HG02970 (cell line): Measurements from ENCODE around the gene DVL3.

ENCODE experiments used
- ATAC-seq: cut with Tn5 transposase; IDR thresholded peaks from one replicate; pipeline ENCODE4 v1.9.1; 2021; ENCODE audit warnings: mild to moderate bottlenecking, moderate library complexity, moderate number of reproducible peaks; ENCODE audit not compliant: unreplicated experiment, low FRiP score

DVL3 gene

GRCh38 chr3:184175981-184176376, 20.8 kb downstream of the DVL3 start:
- no peak for ATAC-seq

- ATAC-seq = no peak
Observed at GRCh38 chr3:184176377-184177330, 21.5 kb downstream of the DVL3 start.

- no peak for ATAC-seq
Observed at GRCh38 chr3:184177331-184177731, 22.2 kb downstream of the DVL3 start.

GRCh38 chr3:184177767-184178306, 22.7 kb downstream of the DVL3 start:
- no peak for ATAC-seq

- ATAC-seq = no peak
Observed at GRCh38 chr3:184178521-184179138, 23.5 kb downstream of the DVL3 start.

GRCh38 chr3:184180165-184180564, 25.0 kb downstream of the DVL3 start:
- no peak for ATAC-seq

GRCh38 chr3:184181596-184181995, 26.4 kb downstream of the DVL3 start:
- ATAC-seq = no peak

- no peak for ATAC-seq
Observed at GRCh38 chr3:184183679-184184078, 28.5 kb downstream of the DVL3 start.

- no peak for ATAC-seq
Observed at GRCh38 chr3:184184546-184185230, 29.5 kb downstream of the DVL3 start.

GRCh38 chr3:184185461-184186183, 30.4 kb downstream of the DVL3 start:
- peak; percentile 95 for ATAC-seq

- ATAC-seq = no peak
Observed at GRCh38 chr3:184186184-184186901, 31.2 kb downstream of the DVL3 start, which contains the start of gene ABCF3. Gene ABCF3, plus strand, starts transcription at chr3:184186199. Its CDS starts 9 bp downstream, at chr3:184186208.

- no peak for ATAC-seq
Observed at GRCh38 chr3:184186902-184187207, 31.7 kb downstream of the DVL3 start.

- ATAC-seq = no peak
Observed at GRCh38 chr3:184188080-184188479, 32.9 kb downstream of the DVL3 start.

- ATAC-seq = no peak
Observed at GRCh38 chr3:184189421-184189820, 34.2 kb downstream of the DVL3 start.

- ATAC-seq = no peak
Observed at GRCh38 chr3:184192889-184193288, 37.7 kb downstream of the DVL3 start.

- no peak for ATAC-seq
Observed at GRCh38 chr3:184193991-184194539, 38.9 kb downstream of the DVL3 start.

- ATAC-seq = no peak
Observed at GRCh38 chr3:184196536-184196935, 41.4 kb downstream of the DVL3 start.

- no peak for ATAC-seq
Observed at GRCh38 chr3:184198509-184198908, 43.3 kb downstream of the DVL3 start.

- no peak for ATAC-seq
Observed at GRCh38 chr3:184200825-184201224, 45.6 kb downstream of the DVL3 start.
